ENCODE data around the gene RAD51B.
"Not testable (repeated sequence)": the region's sequence is repeated elsewhere in the genome, so short reads cannot be mapped to it uniquely, and the experiment has no call there.

RAD51B gene

DNA sequence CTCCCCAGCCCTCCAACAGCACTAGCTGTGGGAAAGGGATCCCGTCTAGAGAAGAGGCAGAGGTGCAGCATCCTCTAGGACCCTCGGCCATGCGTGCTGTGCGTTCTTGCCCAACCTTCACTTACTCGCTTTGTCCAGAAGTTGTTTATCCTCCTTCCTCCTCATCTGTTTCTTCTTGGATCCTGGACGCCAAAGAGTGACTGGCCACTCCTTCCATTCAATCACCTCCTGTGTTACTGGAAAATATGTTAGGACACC, 832.8 kb downstream of the RAD51B start:
- no peak for DNase-seq

DNA sequence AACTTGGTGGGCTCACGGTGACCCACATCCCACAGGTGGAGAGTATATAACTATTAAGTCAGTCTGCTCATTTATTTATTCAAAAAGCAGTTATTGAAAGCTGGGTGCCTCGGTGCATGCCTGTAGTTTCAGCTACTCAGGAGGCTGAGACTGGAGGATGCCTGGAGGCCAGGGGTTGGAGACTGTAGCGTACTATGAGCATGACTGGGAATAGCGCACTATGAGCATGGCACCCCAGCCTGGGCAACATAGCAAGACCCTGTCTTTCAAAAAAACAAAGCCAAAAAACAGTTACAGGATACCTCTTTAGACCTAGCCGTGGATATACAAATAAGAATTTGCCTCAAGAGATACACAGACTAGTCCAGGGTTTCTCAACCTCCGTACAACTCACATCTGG, 833.5 kb downstream of the RAD51B start:
- DNase-seq = no peak

DNA sequence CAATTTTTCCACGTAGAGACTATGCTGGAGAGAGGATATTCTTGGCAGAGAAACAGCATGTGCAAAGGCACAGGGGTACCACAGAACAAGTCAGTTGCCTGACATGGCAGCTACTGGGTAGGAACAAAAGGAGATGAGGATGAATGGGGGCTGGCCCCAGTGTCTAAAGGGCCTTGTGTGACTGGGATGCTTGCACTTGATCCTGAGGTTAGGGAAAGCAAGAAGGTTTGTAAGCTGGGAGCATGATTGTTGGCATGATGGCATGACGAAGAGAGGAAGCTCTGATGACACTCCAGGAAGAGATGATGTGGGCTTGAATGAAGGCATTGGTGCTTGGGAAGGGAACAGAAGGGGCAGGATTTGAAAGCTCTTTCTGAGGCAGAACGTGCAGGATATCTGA, 834.2 kb downstream of the RAD51B start:
- peak; percentile 59 to 71 (median 62) for DNase-seq

DNA sequence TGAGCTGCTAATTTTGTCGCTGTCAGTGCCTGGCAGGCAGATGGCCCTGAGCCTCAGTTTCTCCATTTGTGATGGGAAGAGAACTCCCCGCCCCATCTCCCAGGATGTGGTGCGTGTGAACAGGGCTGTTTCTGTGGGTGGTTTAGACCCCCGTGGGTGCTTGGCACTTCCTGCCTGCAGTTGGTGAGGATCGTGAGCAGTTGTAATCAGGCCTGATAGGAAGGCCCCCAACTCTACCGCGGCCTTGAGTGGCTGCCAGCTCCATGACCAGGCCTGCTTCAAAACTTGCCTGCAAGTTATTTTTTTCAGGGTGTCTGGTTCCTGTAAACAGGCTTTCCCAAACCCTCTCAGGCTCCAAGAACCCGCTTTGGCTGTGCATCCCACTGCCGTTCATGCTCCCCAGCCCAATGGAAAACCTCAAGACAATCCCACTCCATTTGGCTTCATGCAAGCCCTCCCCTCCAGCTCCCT, 834.9 kb downstream of the RAD51B start:
- no peak for DNase-seq

DNA sequence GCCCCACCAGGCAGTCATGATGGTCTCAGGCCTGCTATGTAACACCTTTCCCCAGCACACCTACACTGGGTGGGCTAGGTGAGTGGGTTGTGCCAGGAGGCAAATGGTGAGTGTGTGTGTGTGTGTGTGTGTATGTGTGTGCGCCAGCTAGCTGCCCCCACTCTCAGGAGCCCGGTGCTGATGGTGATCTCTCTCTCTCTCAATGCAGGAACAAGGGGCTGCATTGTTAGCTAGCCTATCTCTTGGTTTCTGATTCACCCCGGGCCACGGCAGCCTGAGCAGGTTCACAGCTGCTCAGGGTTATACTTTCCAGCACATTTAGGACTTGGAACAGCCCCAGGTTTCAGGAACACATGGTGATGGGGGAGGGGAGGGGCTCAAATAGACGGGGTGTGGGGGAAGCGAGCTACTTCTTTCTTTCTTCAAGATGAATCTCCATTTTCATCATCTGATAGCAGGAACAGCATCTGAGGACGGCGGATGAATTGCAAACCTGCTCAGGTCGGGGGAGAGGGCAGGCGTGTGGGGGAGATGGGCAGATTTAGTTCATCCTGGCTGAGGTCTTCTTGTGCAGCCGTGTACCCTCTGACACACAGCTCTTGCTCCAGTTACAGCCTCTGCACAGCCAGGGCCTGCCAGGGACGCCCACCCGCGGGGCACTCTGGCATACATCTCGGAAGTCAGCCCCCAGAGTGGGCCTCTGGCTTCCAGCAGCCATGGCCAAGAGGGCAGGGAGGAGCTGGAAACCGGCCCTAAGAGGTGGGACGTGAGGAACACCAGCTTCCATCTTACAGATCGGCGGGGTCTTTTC, 835.6 kb downstream of the RAD51B start:
- DNase-seq = no peak

DNA sequence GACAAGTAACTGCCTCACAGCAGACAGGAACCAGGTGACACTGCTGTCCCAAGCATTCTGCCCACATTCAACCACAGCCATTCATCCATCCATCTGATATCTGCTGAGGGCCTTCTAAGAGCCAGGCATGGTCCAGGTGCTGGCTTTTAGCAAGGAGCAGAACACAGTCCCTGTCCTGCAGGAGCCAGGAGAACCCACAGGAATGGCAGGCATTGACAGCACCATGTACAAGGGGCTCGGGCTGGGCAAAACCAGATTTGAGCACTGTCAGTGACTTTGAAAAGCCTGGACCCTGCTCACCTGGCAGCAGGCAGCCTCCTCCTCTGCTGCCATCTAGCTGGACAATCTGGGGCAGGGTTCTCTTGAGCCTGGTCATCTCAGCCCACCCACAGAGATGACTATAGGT, 836.3 kb downstream of the RAD51B start:
- DNase-seq = no peak

DNA sequence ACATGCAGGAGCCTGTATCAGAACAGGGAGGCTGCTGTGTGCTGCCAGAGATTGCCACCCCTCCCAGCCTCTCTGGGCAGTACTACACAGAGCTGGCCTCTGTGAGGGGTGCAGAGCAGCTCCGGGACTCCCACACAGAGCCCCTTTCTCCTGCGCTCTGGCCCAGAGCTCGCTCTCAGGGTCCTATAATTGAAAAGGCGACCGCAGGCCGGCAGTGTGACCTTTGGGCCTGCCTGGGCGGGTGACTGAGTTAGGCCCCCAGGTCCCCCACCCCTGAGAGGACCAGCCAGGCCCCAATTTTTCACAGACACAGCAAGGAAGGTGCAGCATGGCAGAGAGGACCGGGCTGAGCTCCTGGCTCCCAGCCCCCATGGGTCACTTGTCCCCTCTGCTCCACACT, 836.9 kb downstream of the RAD51B start:
- DNase-seq = no peak

DNA sequence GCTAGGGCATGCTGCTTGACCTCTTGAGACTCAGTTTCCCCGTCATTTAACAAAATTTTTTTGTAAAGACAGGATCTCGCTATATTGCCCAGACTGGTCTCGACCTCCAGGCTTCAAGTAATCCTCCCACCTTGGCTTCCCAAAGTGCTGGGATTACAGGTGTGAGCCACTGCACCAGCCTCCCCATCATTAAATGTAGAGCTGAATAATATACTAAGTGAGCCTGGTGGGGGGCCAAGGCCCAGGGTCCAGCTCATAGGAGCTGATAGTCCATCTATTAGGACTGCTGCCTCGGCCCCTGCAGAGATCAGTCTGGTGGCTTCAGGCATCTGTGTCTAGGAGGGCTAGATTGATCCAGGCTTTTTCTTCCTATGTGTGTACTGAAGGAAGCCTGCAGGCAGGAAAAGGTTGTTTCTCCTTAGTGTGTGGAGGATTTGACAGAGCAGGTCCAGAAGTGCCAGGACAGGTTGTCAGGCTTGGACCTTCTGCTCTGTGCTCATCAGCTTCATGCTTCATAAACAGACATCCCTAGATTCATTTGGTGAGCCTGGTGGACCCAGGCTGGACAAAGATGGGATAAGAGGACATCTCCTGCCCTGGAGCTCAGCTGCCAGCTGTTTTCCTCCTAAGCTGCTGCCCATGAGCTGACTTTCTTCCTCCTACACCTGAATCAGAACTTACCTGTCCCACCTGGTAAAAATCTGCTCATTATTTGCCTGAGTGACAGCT, 837.9 kb downstream of the RAD51B start:
- DNase-seq = no peak

DNA sequence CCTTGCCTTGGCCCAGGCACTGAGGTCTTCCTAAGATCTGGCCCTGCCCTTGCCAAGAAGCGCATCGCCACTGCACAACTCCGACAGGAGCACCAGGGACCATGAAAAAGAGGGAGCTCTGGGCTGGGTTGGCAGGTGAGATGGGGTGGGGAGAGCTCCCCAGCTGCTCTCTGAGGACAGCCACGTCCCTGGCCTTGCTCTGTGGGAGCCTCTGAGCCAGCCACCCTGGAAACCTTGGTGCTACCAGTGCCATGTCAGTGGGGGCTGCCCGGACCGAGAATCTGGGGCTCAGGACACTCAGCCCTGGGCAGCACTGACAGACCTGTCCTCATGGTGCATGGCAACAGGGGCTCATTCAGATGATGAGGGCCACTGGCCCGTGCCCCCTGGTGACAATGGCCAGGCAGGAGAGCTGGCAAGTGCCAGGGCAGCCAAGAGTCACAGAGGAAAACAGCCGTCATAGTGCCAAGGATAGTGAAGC, 838.5 kb downstream of the RAD51B start:
- DNase-seq = no peak

DNA sequence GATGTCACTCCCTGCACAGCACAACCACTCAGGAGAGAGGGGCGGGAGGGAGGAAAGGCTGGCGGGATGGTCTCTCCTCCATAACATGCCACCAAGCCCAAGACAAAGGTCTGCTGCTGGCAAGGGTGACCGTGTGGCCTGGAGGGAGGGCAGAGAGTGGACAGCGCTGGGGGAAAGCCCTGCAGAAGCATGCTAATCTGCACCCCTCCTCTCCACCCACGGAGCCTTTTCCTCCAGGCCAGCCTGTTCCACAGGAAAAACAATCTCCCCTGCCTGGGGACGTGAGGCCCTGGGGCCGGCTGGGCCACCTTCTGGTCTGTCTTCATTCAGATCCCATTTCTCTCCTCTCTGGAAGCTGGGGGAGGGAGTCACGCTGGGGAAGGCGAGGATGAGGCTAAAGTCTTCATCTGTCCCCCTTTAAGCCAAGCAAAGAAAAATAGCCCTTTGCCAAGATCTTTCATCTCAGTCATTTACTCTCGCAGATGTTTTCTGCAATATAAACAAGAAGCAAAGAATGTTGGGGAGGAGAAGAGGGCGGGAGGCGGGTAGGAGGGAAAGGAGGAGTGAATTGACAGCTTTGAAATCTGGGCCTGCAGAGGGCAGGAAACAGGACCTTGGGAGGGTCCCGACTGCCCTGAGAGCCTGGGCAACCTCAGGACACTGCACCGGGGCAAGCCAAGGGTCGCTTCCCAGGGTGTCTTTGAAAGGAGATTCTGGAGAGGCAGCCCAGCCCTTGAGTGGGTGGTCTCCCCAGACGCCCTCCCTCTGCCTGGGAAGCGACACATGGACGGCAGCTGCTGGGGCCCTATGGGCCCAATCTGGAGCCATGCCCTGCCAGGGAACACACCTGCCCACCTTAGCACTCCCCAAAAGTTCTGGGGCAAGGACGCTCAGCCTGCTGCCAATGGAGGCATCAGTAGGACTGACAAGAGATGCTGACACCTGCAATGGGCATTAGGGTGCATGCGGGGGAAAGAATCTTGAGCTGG, 839.7 kb downstream of the RAD51B start:
- DNase-seq = no peak

DNA sequence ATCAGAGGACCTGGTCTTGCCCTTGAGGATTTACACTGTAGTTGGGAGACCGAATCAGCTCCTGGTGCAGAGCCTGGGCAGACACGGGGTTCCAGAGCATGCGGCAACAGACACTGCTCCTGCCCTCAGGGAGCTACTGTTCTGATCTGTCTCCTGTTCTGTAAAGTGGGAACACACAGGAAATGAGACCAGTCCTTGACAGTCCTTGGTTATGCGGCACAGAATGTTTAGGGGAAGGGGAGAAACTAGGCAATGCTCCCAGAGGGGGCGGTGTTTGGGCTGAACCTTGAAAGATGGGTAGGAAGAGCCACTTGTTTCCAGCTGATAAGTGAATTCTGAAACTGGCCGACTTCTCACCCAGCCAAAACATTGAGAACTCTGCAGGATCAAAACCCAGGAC, 840.9 kb downstream of the RAD51B start:
- DNase-seq = no peak

DNA sequence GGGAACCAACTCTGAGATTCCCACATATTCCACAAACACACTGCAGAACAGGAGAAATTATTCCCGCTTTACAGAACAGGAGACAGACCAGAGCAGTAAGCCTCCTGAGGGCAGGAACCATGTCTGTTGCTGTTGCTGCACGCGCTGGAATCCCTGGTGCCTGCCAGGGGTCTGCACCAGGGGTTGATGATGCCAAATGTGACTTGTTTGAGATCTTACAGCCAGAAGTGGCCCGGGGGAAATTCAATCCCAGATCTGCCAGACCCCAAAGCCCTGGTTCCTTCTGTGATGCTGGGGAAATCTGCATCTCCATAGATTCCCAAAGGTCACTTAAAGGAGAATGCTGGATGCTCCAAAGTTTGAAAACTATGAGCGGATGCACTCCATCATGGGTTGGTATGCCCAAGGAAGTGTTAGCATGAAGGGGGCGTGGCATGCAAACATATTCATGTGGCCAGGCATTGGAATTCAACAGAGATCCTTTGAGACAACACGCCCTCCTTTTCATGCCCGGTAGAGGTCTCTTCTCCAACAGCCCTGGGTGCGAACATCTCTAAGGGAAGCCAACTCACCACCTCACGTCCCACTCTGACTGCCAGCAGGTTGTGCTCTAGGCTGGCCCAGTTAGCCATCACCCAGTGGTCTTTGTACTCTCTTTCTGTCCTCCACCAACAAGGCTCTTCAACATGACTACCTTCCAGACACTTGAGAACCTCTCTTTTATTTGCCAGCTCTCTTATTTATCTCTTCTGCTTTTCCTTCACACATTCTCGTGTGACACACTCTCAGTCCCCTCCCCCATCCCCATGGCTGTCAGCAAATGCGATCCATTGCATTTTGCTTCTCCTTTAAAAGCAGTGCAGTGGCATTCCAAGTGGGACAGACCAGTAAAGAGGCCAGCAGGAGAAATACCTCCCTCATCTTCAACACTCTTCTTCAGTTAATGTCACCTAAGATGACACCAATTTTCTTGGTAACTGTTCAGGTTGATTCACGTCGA, 841.9 kb downstream of the RAD51B start:
- DNase-seq = no peak

DNA sequence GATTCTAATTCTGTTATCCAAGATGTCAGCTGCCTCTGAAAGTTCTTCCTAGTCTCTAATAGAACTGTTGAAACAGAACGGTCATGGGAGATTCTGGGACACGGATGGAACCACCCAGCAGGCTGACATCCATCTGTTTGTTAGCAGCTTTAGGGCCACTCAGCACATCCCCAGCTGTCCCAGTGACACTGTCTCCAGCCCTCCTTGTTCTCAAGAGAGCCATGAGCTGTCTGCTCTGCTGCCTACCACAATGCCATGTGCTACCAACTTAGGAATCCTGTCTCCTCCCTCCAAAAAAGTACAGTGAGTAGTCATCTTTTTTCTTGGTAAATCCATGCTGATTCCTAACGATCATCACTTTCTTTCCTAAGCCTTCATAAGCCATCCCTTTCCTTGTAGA, 842.8 kb downstream of the RAD51B start:
- peak in 1 of 3 donors; percentile 25 for DNase-seq

DNA sequence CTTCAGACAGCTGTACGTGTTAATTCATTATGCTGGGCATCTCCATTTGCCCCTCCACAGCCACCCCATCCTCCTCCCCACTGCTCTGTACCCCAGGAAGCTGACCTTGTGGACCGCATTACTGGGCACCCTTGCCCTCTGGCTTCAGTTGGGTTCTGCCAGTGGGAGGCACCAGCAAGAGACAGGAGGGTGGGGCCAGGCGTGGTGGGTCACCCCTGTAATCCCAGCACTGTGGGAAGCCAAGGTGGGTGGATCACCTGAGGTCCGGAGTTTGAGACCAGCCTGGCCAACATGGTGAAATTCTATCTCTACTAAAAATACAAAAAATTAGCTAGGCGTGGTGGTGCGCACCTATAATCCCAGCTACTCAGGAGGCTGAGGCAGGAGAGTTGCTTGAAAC, 843.2 kb downstream of the RAD51B start:
- not testable (repeated sequence) for DNase-seq

DNA sequence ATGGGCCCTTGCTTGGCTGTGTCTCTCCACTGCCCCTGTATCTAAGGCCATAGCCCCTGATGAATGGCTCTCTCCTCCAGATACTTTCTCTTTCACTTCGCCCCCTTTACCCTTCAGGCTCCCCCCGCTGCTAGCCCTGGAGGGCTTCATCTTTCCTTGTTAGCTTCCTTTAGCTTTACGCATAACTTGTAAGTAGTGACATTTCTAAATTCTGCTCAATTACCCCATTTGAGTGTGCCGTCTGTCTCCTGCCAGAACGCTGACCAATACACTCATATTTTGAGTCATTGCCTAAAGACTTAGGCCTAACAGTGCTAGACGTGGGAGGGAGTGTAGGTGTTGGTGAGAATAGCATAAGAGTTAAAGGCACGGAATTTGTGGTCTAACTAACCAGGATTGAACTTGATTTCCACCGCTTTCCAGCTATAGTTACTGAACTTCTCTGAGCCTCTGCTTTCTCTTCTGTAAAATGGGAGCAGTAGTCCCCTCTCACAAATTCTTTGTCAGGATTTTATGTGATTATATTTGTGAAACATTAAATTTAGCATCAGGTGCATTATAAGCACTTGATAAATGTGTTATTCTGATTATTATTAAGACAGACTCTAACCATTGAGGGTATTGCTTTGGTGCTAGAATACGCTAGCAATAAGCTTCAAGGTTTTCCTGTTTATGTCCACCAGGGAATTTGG, 844.0 kb downstream of the RAD51B start:
- DNase-seq = peak; percentile 69 to 80 (median 74)

DNA sequence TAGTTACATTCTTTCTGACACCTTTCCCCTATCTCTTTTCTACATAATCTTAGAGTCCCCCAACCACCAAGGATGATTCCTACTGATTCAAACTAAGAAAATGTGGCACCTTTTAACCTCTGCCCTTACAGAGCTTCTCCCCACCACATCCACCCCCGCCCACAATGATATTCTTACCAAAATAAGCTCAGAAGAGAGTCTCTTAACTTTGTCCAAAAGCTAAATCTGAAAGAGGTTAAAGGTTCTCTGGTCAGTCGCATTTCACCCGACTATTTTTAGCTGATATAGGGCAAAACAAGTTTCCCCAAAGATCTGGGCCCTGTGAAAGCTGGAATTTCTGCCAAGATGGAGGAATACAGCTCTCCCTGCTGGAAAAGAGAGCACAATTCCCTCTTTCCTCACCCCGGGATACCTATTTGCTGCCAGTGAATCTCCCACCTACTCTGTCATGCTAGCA, 844.7 kb downstream of the RAD51B start:
- DNase-seq = no peak

DNA sequence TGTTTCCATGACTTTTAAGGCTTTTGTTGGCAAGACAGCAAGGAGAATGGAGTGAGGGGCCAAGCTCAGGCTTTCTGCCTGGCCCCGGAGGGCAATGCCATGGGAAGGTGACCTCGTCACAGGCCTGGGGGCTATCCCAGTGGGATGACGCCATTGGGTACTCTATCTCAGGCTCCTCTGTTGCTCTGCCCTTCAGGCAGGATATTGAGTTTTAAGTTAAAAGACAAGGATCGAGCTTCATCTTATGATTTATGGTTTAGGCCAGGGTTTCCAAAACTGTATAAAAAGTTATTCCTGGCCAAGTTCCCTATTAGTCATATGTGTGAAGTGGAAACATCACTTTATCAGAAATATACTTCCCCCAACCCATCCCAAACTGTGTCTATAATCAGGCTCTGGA, 845.6 kb downstream of the RAD51B start:
- DNase-seq = peak in 1 of 3 donors; percentile 30

DNA sequence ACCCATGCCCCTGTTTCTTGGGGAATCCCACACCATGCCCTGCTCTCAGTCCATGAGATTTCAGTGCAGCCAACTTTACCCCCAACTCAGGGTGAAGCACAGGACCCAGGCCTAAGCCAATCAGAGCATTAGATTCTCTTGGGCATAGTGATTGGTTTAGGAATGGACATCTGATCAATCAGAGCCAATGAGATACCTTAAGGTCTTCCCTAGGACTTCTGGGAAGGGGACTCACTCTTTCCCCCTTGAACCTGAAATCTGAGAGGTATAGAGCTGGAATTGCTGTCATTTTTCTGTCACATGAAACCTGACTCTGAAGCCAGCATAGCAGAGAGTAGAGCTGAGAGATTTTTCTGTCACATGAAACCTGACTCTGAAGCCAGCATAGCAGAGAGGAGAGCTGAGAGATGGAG, 846.2 kb downstream of the RAD51B start:
- no peak for DNase-seq

DNA sequence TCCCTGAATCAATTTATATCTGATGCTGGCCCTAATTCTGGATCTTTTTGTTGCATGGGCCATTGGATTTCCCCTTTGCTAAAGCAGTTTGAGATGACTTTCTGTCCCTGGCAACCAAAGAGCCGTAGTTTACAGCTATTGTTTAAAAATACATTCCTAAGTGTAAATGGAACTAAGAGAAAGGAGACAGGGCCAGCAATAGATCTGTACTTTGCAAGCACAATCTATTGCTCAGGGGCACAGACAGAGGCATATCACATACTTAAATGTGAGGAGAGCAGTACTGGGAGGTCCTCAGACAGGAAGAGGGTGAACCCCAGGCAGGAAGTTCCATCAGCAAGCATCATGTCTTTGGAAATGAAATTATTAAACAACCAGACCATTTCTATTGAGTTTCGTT, 846.7 kb downstream of the RAD51B start:
- peak in 1 of 3 donors; percentile 48 for DNase-seq

DNA sequence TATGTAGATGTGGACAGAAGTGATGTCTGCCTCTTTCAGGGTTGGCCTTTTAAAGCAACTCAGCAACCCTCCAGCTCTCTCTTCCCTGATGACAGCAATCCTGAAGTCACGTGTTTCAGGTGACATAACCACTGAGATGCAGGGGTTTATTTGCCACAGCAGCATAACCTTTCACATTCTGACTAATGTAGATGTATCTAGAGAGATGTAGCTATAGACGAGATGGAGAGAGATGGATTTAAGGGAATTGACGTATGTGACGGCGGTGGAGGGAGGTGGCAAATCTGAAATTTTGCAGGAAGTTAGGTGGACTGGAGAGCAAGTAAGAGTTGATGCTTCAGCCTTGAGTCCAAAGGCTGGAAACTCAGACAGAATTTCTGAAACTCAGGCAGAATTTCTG, 847.3 kb downstream of the RAD51B start:
- no peak for DNase-seq

DNA sequence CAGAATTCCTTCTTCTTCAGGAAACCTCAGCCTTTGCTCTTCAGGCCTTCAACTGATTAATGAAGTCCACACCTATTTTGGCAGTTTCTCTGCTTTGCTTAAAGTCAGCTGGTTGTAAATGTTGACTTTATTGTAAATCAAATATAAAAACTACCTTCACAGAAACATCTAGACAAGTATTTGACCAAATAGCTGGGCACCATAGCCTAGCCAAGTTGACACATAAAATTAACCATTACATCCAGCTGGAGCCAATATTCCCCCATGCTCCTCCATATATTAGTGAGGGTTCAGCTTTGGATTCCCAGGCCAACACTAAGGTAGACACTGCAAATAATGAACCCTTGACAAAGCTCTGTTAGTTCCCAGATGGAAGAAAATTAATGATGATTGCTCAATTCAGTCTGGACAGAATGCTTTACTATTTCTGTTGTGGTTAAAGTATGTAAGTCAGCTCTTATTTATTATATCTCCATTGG, 847.8 kb downstream of the RAD51B start:
- no peak for DNase-seq

Data from suppressor macrophage treated with lipopolysaccharide for 1 hour (primary cell).